Measurements from ENCODE around the gene CCDC170.

CCDC170 gene

GRCh38 chr6:151624481-151624880, 130.7 kb downstream of the CCDC170 start:
- H3K14ac ChIP-seq (ENCODE audit: low read length in 2 of 2): no peak overlapping the region
- no peak overlapping the region for H2BK15ac ChIP-seq (ENCODE audit: low read depth, poor library complexity, severe bottlenecking)
- no peak for DNase-seq
- no peak overlapping the region for H2BK5ac ChIP-seq (ENCODE audit: low read depth, low read length, poor library complexity, severe bottlenecking)
- H2BK12ac ChIP-seq (ENCODE audit: low read length in 2 of 2): no peak overlapping the region
- no peaks in the 10 kb centered on the region for H3K9me3 ChIP-seq (ENCODE audit: control insufficient read depth, low read length)
- no peak overlapping the region for H3K18ac ChIP-seq (ENCODE audit: low read depth in 1 of 2, low read length in 2 of 2)
- no peak overlapping the region for H3K9ac ChIP-seq (ENCODE audit: low read length)
- H2BK120ac ChIP-seq (ENCODE audit: low read depth, low read length): no peak overlapping the region
- H3K27me3 ChIP-seq (ENCODE audit: control insufficient read depth in 1 of 2, insufficient read depth in 1 of 2, low read length in 2 of 2): no peaks in the 10 kb centered on the region
- H3K4me1 ChIP-seq (ENCODE audit: control insufficient read depth, insufficient read depth, low read depth, low read length): no peaks in the 10 kb centered on the region
- 68% methylated on average over 4 of the region's 5 CpGs for WGBS
- no peak overlapping the region for H4K8ac ChIP-seq (ENCODE audit: low read length)
- H3K27ac ChIP-seq (ENCODE audit: low read length, poor library complexity, severe bottlenecking): no peak overlapping the region
- H2AK5ac ChIP-seq (ENCODE audit: low read length, severe bottlenecking): no peak overlapping the region
- H3K4ac ChIP-seq (ENCODE audit: low read depth in 1 of 2, low read length in 2 of 2): no peak overlapping the region
- no peak overlapping the region for H3K4me2 ChIP-seq (ENCODE audit: low read length, poor library complexity, severe bottlenecking)
- no peak overlapping the region for H2AFZ ChIP-seq (ENCODE audit: low read depth, low read length)
- no peak overlapping the region for H3K4me3 ChIP-seq (ENCODE audit: insufficient read depth in 1 of 2, low read depth in 1 of 2, low read length in 2 of 2)
- H3K23ac ChIP-seq (ENCODE audit: low read length in 2 of 2): no peak overlapping the region
- H3K79me1 ChIP-seq (replicated peaks; ENCODE audit: low read length, poor library complexity, severe bottlenecking): no peaks in the 10 kb centered on the region
- no peak overlapping the region for H4K91ac ChIP-seq (ENCODE audit: low read length)
- H3K36me3 ChIP-seq (ENCODE audit: control insufficient read depth in 1 of 2, insufficient read depth in 2 of 2, low read depth in 1 of 2, low read length in 2 of 2): no peaks in the 10 kb centered on the region

DNA sequence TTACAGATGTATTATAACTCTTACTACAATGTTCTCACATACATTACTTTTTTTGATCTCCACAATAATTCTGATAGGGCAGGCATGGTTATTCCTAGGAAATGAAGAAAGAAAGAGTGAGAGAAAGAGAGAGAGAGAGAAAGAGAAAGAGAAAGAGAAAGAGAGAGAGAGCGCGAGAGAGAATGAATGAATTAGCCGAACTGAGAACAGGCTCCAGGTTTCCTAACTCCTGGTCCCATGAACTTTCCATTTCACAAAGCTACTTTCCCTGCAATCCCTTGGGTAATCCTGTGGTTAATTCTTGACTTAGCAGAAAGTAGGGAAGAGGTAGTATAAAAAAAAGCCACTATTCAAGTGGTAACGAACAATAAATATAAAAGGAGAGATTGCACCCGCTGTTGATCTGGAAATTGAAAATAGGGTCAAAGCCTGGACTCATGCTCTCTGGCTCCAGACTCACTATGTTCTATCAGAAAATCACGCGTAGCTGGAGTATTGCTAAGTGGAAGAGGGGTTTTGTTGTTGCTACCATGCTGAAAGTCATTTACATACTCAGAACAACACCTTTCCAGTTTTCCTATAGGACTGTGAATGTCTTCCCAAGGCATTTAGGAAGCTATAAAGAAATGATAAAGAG, 131.2 kb downstream of the CCDC170 start:
- no peak overlapping the region for H2BK5ac ChIP-seq (ENCODE audit: low read depth, low read length, poor library complexity, severe bottlenecking)
- no peak overlapping the region for H3K9ac ChIP-seq (ENCODE audit: low read length)
- no peak for DNase-seq
- no peaks in the 10 kb centered on the region for H3K4me1 ChIP-seq (ENCODE audit: control insufficient read depth, insufficient read depth, low read depth, low read length)
- H3K4me2 ChIP-seq (ENCODE audit: low read length, poor library complexity, severe bottlenecking): no peak overlapping the region
- H2BK15ac ChIP-seq (ENCODE audit: low read depth, poor library complexity, severe bottlenecking): no peak overlapping the region
- no peaks in the 10 kb centered on the region for H3K9me3 ChIP-seq (ENCODE audit: control insufficient read depth, low read length)
- H3K14ac ChIP-seq (ENCODE audit: low read length in 2 of 2): no peak overlapping the region
- H4K91ac ChIP-seq (ENCODE audit: low read length): no peak overlapping the region
- no peak overlapping the region for H2AK5ac ChIP-seq (ENCODE audit: low read length, severe bottlenecking)
- 91% methylated on average over 2 of the region's 7 CpGs for WGBS
- H3K23ac ChIP-seq (ENCODE audit: low read length in 2 of 2): no peak overlapping the region
- H3K18ac ChIP-seq (ENCODE audit: low read depth in 1 of 2, low read length in 2 of 2): no peak overlapping the region
- H3K27ac ChIP-seq (ENCODE audit: low read length, poor library complexity, severe bottlenecking): no peak overlapping the region
- no peaks in the 10 kb centered on the region for H3K79me1 ChIP-seq (replicated peaks; ENCODE audit: low read length, poor library complexity, severe bottlenecking)
- no peaks in the 10 kb centered on the region for H3K36me3 ChIP-seq (ENCODE audit: control insufficient read depth in 1 of 2, insufficient read depth in 2 of 2, low read depth in 1 of 2, low read length in 2 of 2)
- H2AFZ ChIP-seq (ENCODE audit: low read depth, low read length): no peak overlapping the region
- H4K8ac ChIP-seq (ENCODE audit: low read length): no peak overlapping the region
- no peak overlapping the region for H3K4me3 ChIP-seq (ENCODE audit: insufficient read depth in 1 of 2, low read depth in 1 of 2, low read length in 2 of 2)
- H3K27me3 ChIP-seq (ENCODE audit: control insufficient read depth in 1 of 2, insufficient read depth in 1 of 2, low read length in 2 of 2): no peaks in the 10 kb centered on the region
- H2BK12ac ChIP-seq (ENCODE audit: low read length in 2 of 2): no peak overlapping the region
- H3K4ac ChIP-seq (ENCODE audit: low read depth in 1 of 2, low read length in 2 of 2): no peak overlapping the region
- no peak overlapping the region for H2BK120ac ChIP-seq (ENCODE audit: low read depth, low read length)

GRCh38 chr6:151627689-151628444, 134.1 kb downstream of the CCDC170 start:
- no peaks in the 10 kb centered on the region for H3K27me3 ChIP-seq (ENCODE audit: control insufficient read depth in 1 of 2, insufficient read depth in 1 of 2, low read length in 2 of 2)
- H3K14ac ChIP-seq (ENCODE audit: low read length in 2 of 2): no peak overlapping the region
- H3K27ac ChIP-seq (ENCODE audit: low read length, poor library complexity, severe bottlenecking): no peak overlapping the region
- no peak overlapping the region for H2AFZ ChIP-seq (ENCODE audit: low read depth, low read length)
- no peaks in the 10 kb centered on the region for H3K9me3 ChIP-seq (ENCODE audit: control insufficient read depth, low read length)
- no peak overlapping the region for H3K4ac ChIP-seq (ENCODE audit: low read depth in 1 of 2, low read length in 2 of 2)
- WGBS: 72% methylated on average over 1 of the region's 3 CpGs
- H3K79me1 ChIP-seq (replicated peaks; ENCODE audit: low read length, poor library complexity, severe bottlenecking): no peaks in the 10 kb centered on the region
- no peak overlapping the region for H4K91ac ChIP-seq (ENCODE audit: low read length)
- H3K4me2 ChIP-seq (ENCODE audit: low read length, poor library complexity, severe bottlenecking): no peak overlapping the region
- H2BK12ac ChIP-seq (ENCODE audit: low read length in 2 of 2): no peak overlapping the region
- H3K18ac ChIP-seq (ENCODE audit: low read depth in 1 of 2, low read length in 2 of 2): no peak overlapping the region
- H3K4me1 ChIP-seq (ENCODE audit: control insufficient read depth, insufficient read depth, low read depth, low read length): no peaks in the 10 kb centered on the region
- no peak for DNase-seq
- H3K9ac ChIP-seq (ENCODE audit: low read length): no peak overlapping the region
- H2BK5ac ChIP-seq (ENCODE audit: low read depth, low read length, poor library complexity, severe bottlenecking): no peak overlapping the region
- H3K36me3 ChIP-seq (ENCODE audit: control insufficient read depth in 1 of 2, insufficient read depth in 2 of 2, low read depth in 1 of 2, low read length in 2 of 2): no peaks in the 10 kb centered on the region
- H2BK120ac ChIP-seq (ENCODE audit: low read depth, low read length): no peak overlapping the region
- H2AK5ac ChIP-seq (ENCODE audit: low read length, severe bottlenecking): no peak overlapping the region
- H4K8ac ChIP-seq (ENCODE audit: low read length): no peak overlapping the region
- peak overlapping the region in 1 of 2 experiments; percentile 58 for H3K4me3 ChIP-seq (ENCODE audit: insufficient read depth in 1 of 2, low read depth in 1 of 2, low read length in 2 of 2)
- H3K23ac ChIP-seq (ENCODE audit: low read length in 2 of 2): no peak overlapping the region
- no peak overlapping the region for H2BK15ac ChIP-seq (ENCODE audit: low read depth, poor library complexity, severe bottlenecking)

GRCh38 chr6:151629791-151630190, 136.0 kb downstream of the CCDC170 start:
- Histone ChIP-seq H3K27ac (ENCODE audit: low read length, poor library complexity, severe bottlenecking) (no peak overlapping the region), H3K4ac (ENCODE audit: low read depth in 1 of 2, low read length in 2 of 2) (no peak overlapping the region), H2AFZ (ENCODE audit: low read depth, low read length) (no peak overlapping the region), H3K18ac (ENCODE audit: low read depth in 1 of 2, low read length in 2 of 2) (no peak overlapping the region), H4K91ac (ENCODE audit: low read length) (no peak overlapping the region), H3K14ac (ENCODE audit: low read length in 2 of 2) (no peak overlapping the region), H3K9ac (ENCODE audit: low read length) (no peak overlapping the region), H2BK5ac (ENCODE audit: low read depth, low read length, poor library complexity, severe bottlenecking) (no peak overlapping the region), H3K4me2 (ENCODE audit: low read length, poor library complexity, severe bottlenecking) (no peak overlapping the region), H2BK12ac (ENCODE audit: low read length in 2 of 2) (no peak overlapping the region), H2AK5ac (ENCODE audit: low read length, severe bottlenecking) (no peak overlapping the region), H2BK120ac (ENCODE audit: low read depth, low read length) (no peak overlapping the region), H3K27me3 (ENCODE audit: control insufficient read depth in 1 of 2, insufficient read depth in 1 of 2, low read length in 2 of 2) (no peaks in the 10 kb centered on the region), H3K4me1 (ENCODE audit: control insufficient read depth, insufficient read depth, low read depth, low read length) (no peaks in the 10 kb centered on the region), H3K4me3 (ENCODE audit: insufficient read depth in 1 of 2, low read depth in 1 of 2, low read length in 2 of 2) (no peak overlapping the region), H3K9me3 (ENCODE audit: control insufficient read depth, low read length) (no peaks in the 10 kb centered on the region), H4K8ac (ENCODE audit: low read length) (no peak overlapping the region), H2BK15ac (ENCODE audit: low read depth, poor library complexity, severe bottlenecking) (no peak overlapping the region), H3K36me3 (ENCODE audit: control insufficient read depth in 1 of 2, insufficient read depth in 2 of 2, low read depth in 1 of 2, low read length in 2 of 2) (no peaks in the 10 kb centered on the region), H3K23ac (ENCODE audit: low read length in 2 of 2) (no peak overlapping the region), H3K79me1 (replicated peaks; ENCODE audit: low read length, poor library complexity, severe bottlenecking) (no peaks in the 10 kb centered on the region)
- DNase-seq: no peak
- 58% methylated on average over 3 of the region's 4 CpGs for WGBS

Measured in mesenchymal stem cell (in vitro differentiated cells and primary cell).